Testis (tissue), 3 donors: ENCODE data around the gene RNF220. TPM values are rescaled to one million over a fixed set of nuclear protein-coding genes. Genes with fewer than 3 reads are reported as not detected.

ENCODE experiments used
- DNase-seq: peaks from one replicate; pipeline ENCODE4 v3.0.0-alpha.2; 2019
- H3K27ac ChIP-seq, 2 donors: fragments of 200-600 bp; sonication (generic); one replicate each; pipeline ENCODE4 v1.5.1; 2019
- H3K27me3 ChIP-seq: fragments of 200-600 bp; sonication (generic); one replicate; pipeline ENCODE4 v1.5.1; 2019
- H3K36me3 ChIP-seq: fragments of 200-600 bp; sonication (generic); one replicate; pipeline ENCODE4 v1.5.1; 2017; ENCODE audit warnings: low read depth; ENCODE audit errors: missing control alignments
- H3K4me1 ChIP-seq: fragments of 200-600 bp; sonication (generic); one replicate; pipeline ENCODE4 v1.5.1; 2019
- H3K4me3 ChIP-seq, 2 donors: fragments of 200-600 bp; sonication (generic); one replicate each; pipeline ENCODE4 v1.5.1; 2017 to 2019
- H3K9me3 ChIP-seq: fragments of 200-600 bp; sonication (generic); one replicate; pipeline ENCODE4 v1.5.1; 2017
- POLR2A ChIP-seq: fragments of 450-650 bp; IDR thresholded peaks from one replicate; pipeline ENCODE4 v1.6.1; 2017; ENCODE audit warnings: antibody characterized with exemption, mild to moderate bottlenecking, moderate library complexity
- WGBS, 2 donors: methylation state at CpG; one replicate each; pipeline ENCODE4 v1.1.5; 2018; 5-methylcytosine and 5-hydroxymethylcytosine counted together
- intact Hi-C: fragments of 100-400 bp; cut with DNase I; formaldehyde crosslinking; loops from one replicate; pipeline ENCODE4 v1.15.1; 2023; ENCODE audit warnings: low total_unique reads
- polyA plus RNA-seq: library from polyadenylated mRNA; stranded (reverse); fragments of 350-450 nt; fragmentation: Illumina TruSeq; extraction: RNeasy Lipid Tissue Mini Kit (QIAGEN cat#74804); gene quantifications from one replicate; pipeline ENCODE4 v1.2.3, GENCODE V29; 2014; ENCODE audit warnings: low read depth, low replicate concordance; ENCODE audit not compliant: insufficient read depth
- total RNA-seq, 2 donors: library from RNA; depleted of rRNA; stranded (reverse); fragments of >200 nt; gene quantifications; one replicate each; pipeline ENCODE4 v1.2.3, GENCODE V29; 2016
- TF ChIP-seq, protein P1 (sequence below), 3 experiments: fragments of 450-650 bp in 2 of 3; fragments of 200-600 bp in 1 of 3; sonication (generic) in 1 of 3; IDR thresholded peaks; one replicate each; pipeline ENCODE4 v1.5.1; 2016 to 2019; ENCODE audit warnings: antibody characterized with exemption in 3 of 3, mild to moderate bottlenecking in 2 of 3, moderate library complexity in 1 of 3

Gene RNF220
- total and polyA plus RNA-seq, 3 donors from 2014 or later, result 99.3 to 148 (median 126) TPM

- no peak for DNase-seq
- WGBS, 2 donors, result 65 to 68% methylated on average over 4 of the region's 4 CpGs
- intact Hi-C loops, result no loop called here
Observed at GRCh38 chr1:44531785-44532566, 126.9 kb downstream of the RNF220 start.

DNA sequence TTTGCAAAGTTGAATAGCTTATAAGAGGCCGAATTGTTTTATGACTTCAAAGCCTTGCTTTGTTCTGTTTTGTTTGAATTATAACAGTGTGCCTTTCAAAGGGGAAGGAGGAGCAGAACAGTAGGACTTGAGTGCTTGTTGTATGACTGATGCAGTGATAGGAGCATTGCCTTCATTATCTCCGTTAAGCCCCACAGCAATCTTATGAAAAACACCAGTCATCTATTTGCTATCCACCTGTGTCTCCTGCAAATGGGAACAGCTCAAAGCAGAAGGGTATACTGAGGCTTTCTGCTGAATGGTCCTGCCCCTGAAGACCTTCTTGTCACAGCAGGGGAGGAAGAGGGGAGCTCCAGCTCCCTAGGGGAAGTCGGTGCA lies 127.5 kb downstream of the RNF220 start:
- Histone ChIP-seq H3K27ac (no peak overlapping the region), H3K4me1 (no peaks in the 10 kb centered on the region), H3K4me3 (no peak overlapping the region), H3K36me3 (no peaks in the 10 kb centered on the region), H3K9me3 (no peaks in the 10 kb centered on the region), H3K27me3 (no peaks in the 10 kb centered on the region)
- intact Hi-C loops, result no loop called here
- TF ChIP-seq POLR2A, result no peak
- TF ChIP-seq, protein P1, sequence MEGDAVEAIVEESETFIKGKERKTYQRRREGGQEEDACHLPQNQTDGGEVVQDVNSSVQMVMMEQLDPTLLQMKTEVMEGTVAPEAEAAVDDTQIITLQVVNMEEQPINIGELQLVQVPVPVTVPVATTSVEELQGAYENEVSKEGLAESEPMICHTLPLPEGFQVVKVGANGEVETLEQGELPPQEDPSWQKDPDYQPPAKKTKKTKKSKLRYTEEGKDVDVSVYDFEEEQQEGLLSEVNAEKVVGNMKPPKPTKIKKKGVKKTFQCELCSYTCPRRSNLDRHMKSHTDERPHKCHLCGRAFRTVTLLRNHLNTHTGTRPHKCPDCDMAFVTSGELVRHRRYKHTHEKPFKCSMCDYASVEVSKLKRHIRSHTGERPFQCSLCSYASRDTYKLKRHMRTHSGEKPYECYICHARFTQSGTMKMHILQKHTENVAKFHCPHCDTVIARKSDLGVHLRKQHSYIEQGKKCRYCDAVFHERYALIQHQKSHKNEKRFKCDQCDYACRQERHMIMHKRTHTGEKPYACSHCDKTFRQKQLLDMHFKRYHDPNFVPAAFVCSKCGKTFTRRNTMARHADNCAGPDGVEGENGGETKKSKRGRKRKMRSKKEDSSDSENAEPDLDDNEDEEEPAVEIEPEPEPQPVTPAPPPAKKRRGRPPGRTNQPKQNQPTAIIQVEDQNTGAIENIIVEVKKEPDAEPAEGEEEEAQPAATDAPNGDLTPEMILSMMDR (IDR thresholded peaks at IDR 0.05), result no peak
- DNase-seq, result no peak
- 55 to 56% methylated on average over 3 of the region's 3 CpGs for WGBS, 2 donors

More at GRCh38 chr1:44531785-44532566, 126.9 kb downstream of the RNF220 start:
- Histone ChIP-seq H3K4me3 (no peak overlapping the region), H3K4me1 (no peaks in the 10 kb centered on the region), H3K9me3 (no peaks in the 10 kb centered on the region), H3K36me3 (no peaks in the 10 kb centered on the region), H3K27ac (no peak overlapping the region), H3K27me3 (no peaks in the 10 kb centered on the region)
- TF ChIP-seq, protein P1 (IDR thresholded peaks at IDR 0.05), result no peak

DNA sequence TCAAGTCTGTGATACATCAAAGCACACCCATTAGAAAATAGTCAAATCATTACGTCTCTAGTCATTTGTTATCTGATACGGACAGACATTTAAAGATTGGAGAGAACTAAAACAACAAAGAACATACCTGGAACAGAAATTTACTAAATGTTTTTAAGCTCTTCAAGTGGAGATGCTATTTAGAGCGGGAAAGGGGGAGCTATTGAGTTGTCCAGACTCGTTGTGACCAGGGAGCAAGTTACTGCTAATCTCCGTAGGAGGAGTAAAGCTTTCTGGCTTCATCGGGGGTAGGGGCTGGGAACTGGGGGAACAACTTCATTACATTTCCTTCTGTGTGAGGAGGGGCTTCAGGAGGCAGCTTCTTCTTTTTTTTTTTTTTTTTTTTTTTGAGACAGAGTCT lies 129.7 kb downstream of the RNF220 start:
- WGBS, 2 donors, result 63 to 76% methylated on average over 6 of the region's 6 CpGs
- intact Hi-C loops, result no loop called here
- no peaks in the 10 kb centered on the region for H3K4me1 ChIP-seq
- H3K27me3 ChIP-seq, result no peaks in the 10 kb centered on the region
- no peaks in the 10 kb centered on the region for H3K36me3 ChIP-seq
- no peak overlapping the region for H3K27ac ChIP-seq
- TF ChIP-seq, protein P1 (IDR thresholded peaks at IDR 0.05), result no peak
- no peak for TF ChIP-seq POLR2A
- no peaks in the 10 kb centered on the region for H3K9me3 ChIP-seq
- H3K4me3 ChIP-seq, result no peak overlapping the region
- no peak for DNase-seq

DNA sequence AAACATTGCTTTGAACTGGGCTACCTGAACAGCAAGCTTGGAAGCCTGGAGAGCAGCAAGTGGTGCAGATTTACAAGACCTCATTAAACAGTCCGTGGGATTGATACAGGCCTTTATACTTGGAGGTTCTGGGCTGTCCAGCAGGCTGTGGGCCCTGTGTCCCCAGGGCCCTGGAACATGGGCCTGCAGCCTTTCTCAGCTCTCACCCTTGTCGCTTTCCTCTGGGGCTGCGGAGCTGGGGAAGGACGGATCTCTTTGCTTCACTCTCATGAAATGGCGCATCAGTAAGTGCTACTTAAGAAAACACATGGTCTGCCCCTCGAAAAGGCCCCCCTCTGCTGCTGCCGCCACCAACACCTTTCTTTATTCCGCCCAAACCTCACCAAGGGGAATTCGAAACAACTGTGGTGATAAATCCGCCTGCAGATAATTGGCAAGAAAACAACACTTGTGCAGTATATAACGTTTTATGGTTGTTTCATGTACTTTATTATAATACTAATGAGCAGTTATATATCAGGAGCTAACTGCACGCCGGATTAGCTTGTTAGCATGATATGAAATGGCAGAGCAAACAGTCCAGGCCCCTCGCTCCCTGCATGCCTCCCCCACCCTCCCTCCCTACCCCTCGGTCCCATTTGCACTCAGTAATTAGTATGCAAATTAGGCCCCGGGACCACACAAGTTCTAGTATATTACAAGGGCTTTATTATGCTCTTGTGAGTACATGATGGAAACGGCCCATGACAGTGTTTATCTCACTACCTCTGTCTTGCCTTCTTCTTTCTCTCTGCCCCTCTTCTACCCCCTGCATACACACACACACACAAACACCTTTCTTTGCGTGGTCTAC lies 131.5 kb downstream of the RNF220 start:
- TF ChIP-seq POLR2A, result no peak
- TF ChIP-seq, protein P1 (IDR thresholded peaks at IDR 0.05), result no peak
- H3K4me1 ChIP-seq, result no peaks in the 10 kb centered on the region
- no peak overlapping the region for H3K4me3 ChIP-seq
- 66 to 71% methylated on average over 18 of the region's 18 CpGs for WGBS, 2 donors
- no peaks in the 10 kb centered on the region for H3K36me3 ChIP-seq
- no peaks in the 10 kb centered on the region for H3K27me3 ChIP-seq
- DNase-seq, result no peak
- no peak overlapping the region for H3K27ac ChIP-seq
- intact Hi-C loops, result no loop called here
- no peaks in the 10 kb centered on the region for H3K9me3 ChIP-seq
